Measurements from ENCODE around the gene CFAP77.

CFAP77 gene

GRCh38 chr9:132586830-132587591 lies 177.0 kb downstream of the CFAP77 start:
- no peaks in the 10 kb centered on the region for H4K20me1 ChIP-seq (ENCODE audit: low read depth, low read length)

DNA sequence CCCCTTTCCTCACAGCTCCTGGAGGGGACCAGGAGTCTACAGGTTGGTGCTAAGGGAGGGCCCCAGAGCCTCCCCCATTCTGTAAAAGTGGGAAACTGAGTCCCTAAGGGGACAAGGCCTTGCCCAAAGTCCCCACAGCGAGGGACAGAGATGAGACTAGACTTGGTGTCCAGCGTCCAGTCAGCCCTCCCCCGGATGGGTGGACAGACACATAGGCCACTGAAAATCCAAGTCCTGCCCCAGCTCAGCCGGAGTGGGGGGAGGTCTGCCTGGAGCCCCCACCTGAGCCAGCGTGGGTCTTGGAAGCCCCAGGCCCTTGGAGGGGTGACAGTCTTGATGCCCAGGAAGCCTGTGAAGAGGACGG lies 177.6 kb downstream of the CFAP77 start:
- no peaks in the 10 kb centered on the region for H3K36me3 ChIP-seq (ENCODE audit: low read length)
- no peaks in the 10 kb centered on the region for H3K9me2 ChIP-seq (replicated peaks; ENCODE audit: insufficient read depth, low read length)
- H3K9me3 ChIP-seq (ENCODE audit: insufficient read depth, low read length), result no peaks in the 10 kb centered on the region
- no peak overlapping the region for H2AFZ ChIP-seq (ENCODE audit: low read depth, low read length, severe bottlenecking)
- no peak overlapping the region for H3K4me2 ChIP-seq (ENCODE audit: low read depth, low read length, poor library complexity, severe bottlenecking)
- TF ChIP-seq EZH2phosphoT487 (conservative IDR thresholded peaks at IDR 0.05; ENCODE audit: low read length), result no peak
- TF ChIP-seq, protein P1, sequence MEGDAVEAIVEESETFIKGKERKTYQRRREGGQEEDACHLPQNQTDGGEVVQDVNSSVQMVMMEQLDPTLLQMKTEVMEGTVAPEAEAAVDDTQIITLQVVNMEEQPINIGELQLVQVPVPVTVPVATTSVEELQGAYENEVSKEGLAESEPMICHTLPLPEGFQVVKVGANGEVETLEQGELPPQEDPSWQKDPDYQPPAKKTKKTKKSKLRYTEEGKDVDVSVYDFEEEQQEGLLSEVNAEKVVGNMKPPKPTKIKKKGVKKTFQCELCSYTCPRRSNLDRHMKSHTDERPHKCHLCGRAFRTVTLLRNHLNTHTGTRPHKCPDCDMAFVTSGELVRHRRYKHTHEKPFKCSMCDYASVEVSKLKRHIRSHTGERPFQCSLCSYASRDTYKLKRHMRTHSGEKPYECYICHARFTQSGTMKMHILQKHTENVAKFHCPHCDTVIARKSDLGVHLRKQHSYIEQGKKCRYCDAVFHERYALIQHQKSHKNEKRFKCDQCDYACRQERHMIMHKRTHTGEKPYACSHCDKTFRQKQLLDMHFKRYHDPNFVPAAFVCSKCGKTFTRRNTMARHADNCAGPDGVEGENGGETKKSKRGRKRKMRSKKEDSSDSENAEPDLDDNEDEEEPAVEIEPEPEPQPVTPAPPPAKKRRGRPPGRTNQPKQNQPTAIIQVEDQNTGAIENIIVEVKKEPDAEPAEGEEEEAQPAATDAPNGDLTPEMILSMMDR (IDR thresholded peaks at IDR 0.05; ENCODE audit: insufficient read depth, low read length, poor library complexity, severe bottlenecking), result no peak
- H3K79me2 ChIP-seq (ENCODE audit: insufficient read depth, low read length), result no peaks in the 10 kb centered on the region
- H3F3A ChIP-seq (ENCODE audit: insufficient read depth), result no peaks in the 10 kb centered on the region
- H4K20me1 ChIP-seq (ENCODE audit: low read depth, low read length), result no peaks in the 10 kb centered on the region
- no peak overlapping the region for H3K27ac ChIP-seq (ENCODE audit: low read depth, low read length)
- H3K4me3 ChIP-seq (ENCODE audit: insufficient read depth, low read length, poor library complexity, severe bottlenecking), result no peak overlapping the region
- H3K9ac ChIP-seq (ENCODE audit: low read length), result no peak overlapping the region
- H3K27me3 ChIP-seq (ENCODE audit: low read length), result no peaks in the 10 kb centered on the region

More at GRCh38 chr9:132586830-132587591, 177.0 kb downstream of the CFAP77 start:
- Histone ChIP-seq H3K27ac (ENCODE audit: low read depth, low read length) (no peak overlapping the region), H3K9me3 (ENCODE audit: insufficient read depth, low read length) (no peaks in the 10 kb centered on the region), H3K27me3 (ENCODE audit: low read length) (no peaks in the 10 kb centered on the region), H2AFZ (ENCODE audit: low read depth, low read length, severe bottlenecking) (no peak overlapping the region), H3K4me3 (ENCODE audit: insufficient read depth, low read length, poor library complexity, severe bottlenecking) (no peak overlapping the region), H3K4me2 (ENCODE audit: low read depth, low read length, poor library complexity, severe bottlenecking) (no peak overlapping the region), H3K9ac (ENCODE audit: low read length) (no peak overlapping the region), H3K9me2 (replicated peaks; ENCODE audit: insufficient read depth, low read length) (no peaks in the 10 kb centered on the region), H3K79me2 (ENCODE audit: insufficient read depth, low read length) (no peaks in the 10 kb centered on the region), H3F3A (ENCODE audit: insufficient read depth) (no peaks in the 10 kb centered on the region), H3K36me3 (ENCODE audit: low read length) (no peaks in the 10 kb centered on the region)
- TF ChIP-seq, protein P1 (IDR thresholded peaks at IDR 0.05; ENCODE audit: insufficient read depth, low read length, poor library complexity, severe bottlenecking), result no peak
- TF ChIP-seq EZH2phosphoT487 (conservative IDR thresholded peaks at IDR 0.05; ENCODE audit: low read length), result no peak

GRCh38 chr9:132588098-132588497 lies 178.1 kb downstream of the CFAP77 start:
- H3K27me3 ChIP-seq (ENCODE audit: low read length), result no peaks in the 10 kb centered on the region
- no peak overlapping the region for H3K9ac ChIP-seq (ENCODE audit: low read length)
- H4K20me1 ChIP-seq (ENCODE audit: low read depth, low read length), result no peaks in the 10 kb centered on the region
- no peaks in the 10 kb centered on the region for H3K36me3 ChIP-seq (ENCODE audit: low read length)
- H3K9me3 ChIP-seq (ENCODE audit: insufficient read depth, low read length), result no peaks in the 10 kb centered on the region
- H3K79me2 ChIP-seq (ENCODE audit: insufficient read depth, low read length), result no peaks in the 10 kb centered on the region
- no peak overlapping the region for H3K27ac ChIP-seq (ENCODE audit: low read depth, low read length)
- TF ChIP-seq, protein P1 (IDR thresholded peaks at IDR 0.05; ENCODE audit: insufficient read depth, low read length, poor library complexity, severe bottlenecking), result no peak
- TF ChIP-seq EZH2phosphoT487 (conservative IDR thresholded peaks at IDR 0.05; ENCODE audit: low read length), result no peak
- H3F3A ChIP-seq (ENCODE audit: insufficient read depth), result no peaks in the 10 kb centered on the region
- H3K9me2 ChIP-seq (replicated peaks; ENCODE audit: insufficient read depth, low read length), result no peaks in the 10 kb centered on the region
- no peak overlapping the region for H2AFZ ChIP-seq (ENCODE audit: low read depth, low read length, severe bottlenecking)
- no peak overlapping the region for H3K4me2 ChIP-seq (ENCODE audit: low read depth, low read length, poor library complexity, severe bottlenecking)
- no peak overlapping the region for H3K4me3 ChIP-seq (ENCODE audit: insufficient read depth, low read length, poor library complexity, severe bottlenecking)

All from SU-DHL-6 (cell line).